ENCODE data around the gene EPGN. TPM values are rescaled to one million over a fixed set of nuclear protein-coding genes. Genes with fewer than 3 reads are reported as not detected.

Gene EPGN
- total RNA-seq, 1 donor from 2014 or later, result 6.9 TPM

GRCh38 chr4:74267998-74268606 is 40.2 kb upstream of the EPGN start:
- DNase-seq (ENCODE audit: extremely low spot score in 2 of 2), result no peak

GRCh38 chr4:74268643-74269042 is 39.6 kb upstream of the EPGN start:
- Histone ChIP-seq H3K27me3 (no peaks in the 10 kb centered on the region), H3K4me1 (peaks cover 5% of the 10 kb centered on the region), H3K9me3 (no peaks in the 10 kb centered on the region), H3K36me3 (no peaks in the 10 kb centered on the region), H3K4me3 (no peak overlapping the region), H3K27ac (no peak overlapping the region)
- TF ChIP-seq CTCF (IDR thresholded peaks at IDR 0.05), result no peak
- intact Hi-C loops (cut with DNase I), result no loop called here
- DNase-seq (ENCODE audit: extremely low spot score in 2 of 2), result no peak

More at GRCh38 chr4:74267998-74268606, 40.2 kb upstream of the EPGN start:
- TF ChIP-seq CTCF (IDR thresholded peaks at IDR 0.05) (no peak), POLR2AphosphoS5 (IDR thresholded peaks at IDR 0.05; ENCODE audit: insufficient read depth in 1 of 2, low read depth in 1 of 2) (peak in 1 of 2 donors; percentile 55)
- Histone ChIP-seq H3K36me3 (no peaks in the 10 kb centered on the region), H3K27me3 (no peaks in the 10 kb centered on the region), H3K9me3 (no peaks in the 10 kb centered on the region), H3K4me3 (no peak overlapping the region), H3K27ac (no peak overlapping the region), H3K4me1 (peaks cover 5% of the 10 kb centered on the region)
- intact Hi-C loops (cut with DNase I), result no loop called here

GRCh38 chr4:74278490-74278889 is 29.8 kb upstream of the EPGN start:
- no peaks in the 10 kb centered on the region for H3K9me3 ChIP-seq
- no peaks in the 10 kb centered on the region for H3K27me3 ChIP-seq
- H3K36me3 ChIP-seq, result no peaks in the 10 kb centered on the region
- intact Hi-C loops (cut with DNase I), result no loop called here
- TF ChIP-seq CTCF (IDR thresholded peaks at IDR 0.05), result no peak
- no peak for TF ChIP-seq POLR2A (IDR thresholded peaks at IDR 0.05)
- no peak for TF ChIP-seq POLR2AphosphoS5 (IDR thresholded peaks at IDR 0.05; ENCODE audit: insufficient read depth in 1 of 2, low read depth in 1 of 2)
- no peak for DNase-seq (ENCODE audit: extremely low spot score in 2 of 2)
- H3K27ac ChIP-seq, result no peak overlapping the region
- H3K4me1 ChIP-seq, result no peaks in the 10 kb centered on the region
- H3K4me3 ChIP-seq, result no peak overlapping the region

- H3K27me3 ChIP-seq, result no peaks in the 10 kb centered on the region
- H3K9me3 ChIP-seq, result no peaks in the 10 kb centered on the region
- no peaks in the 10 kb centered on the region for H3K4me1 ChIP-seq
- DNase-seq (ENCODE audit: extremely low spot score in 2 of 2), result no peak
- no peak for TF ChIP-seq POLR2AphosphoS5 (IDR thresholded peaks at IDR 0.05; ENCODE audit: insufficient read depth in 1 of 2, low read depth in 1 of 2)
- no peak for TF ChIP-seq POLR2A (IDR thresholded peaks at IDR 0.05)
- no peak for TF ChIP-seq CTCF (IDR thresholded peaks at IDR 0.05)
- no peak overlapping the region for H3K27ac ChIP-seq
- no peak overlapping the region for H3K4me3 ChIP-seq
- intact Hi-C loops (cut with DNase I), result no loop called here
- H3K36me3 ChIP-seq, result no peaks in the 10 kb centered on the region
Measured at GRCh38 chr4:74279716-74280115, 28.6 kb upstream of the EPGN start.

- no peak for TF ChIP-seq CTCF (IDR thresholded peaks at IDR 0.05)
- no peak for TF ChIP-seq POLR2A (IDR thresholded peaks at IDR 0.05)
- no peak overlapping the region for H3K27ac ChIP-seq
- intact Hi-C loops (cut with DNase I), result no loop called here
Measured at GRCh38 chr4:74282926-74283325, 25.3 kb upstream of the EPGN start.

More at GRCh38 chr4:74282926-74283325, 25.3 kb upstream of the EPGN start:
- no peaks in the 10 kb centered on the region for H3K4me1 ChIP-seq
- H3K27me3 ChIP-seq, result no peaks in the 10 kb centered on the region
- no peaks in the 10 kb centered on the region for H3K9me3 ChIP-seq
- DNase-seq (ENCODE audit: extremely low spot score in 2 of 2), result no peak
- H3K36me3 ChIP-seq, result no peaks in the 10 kb centered on the region
- H3K4me3 ChIP-seq, result no peak overlapping the region

Measured in vagina (tissue), 2 donors.